Measurements from ENCODE around the gene HADHB.

DNA sequence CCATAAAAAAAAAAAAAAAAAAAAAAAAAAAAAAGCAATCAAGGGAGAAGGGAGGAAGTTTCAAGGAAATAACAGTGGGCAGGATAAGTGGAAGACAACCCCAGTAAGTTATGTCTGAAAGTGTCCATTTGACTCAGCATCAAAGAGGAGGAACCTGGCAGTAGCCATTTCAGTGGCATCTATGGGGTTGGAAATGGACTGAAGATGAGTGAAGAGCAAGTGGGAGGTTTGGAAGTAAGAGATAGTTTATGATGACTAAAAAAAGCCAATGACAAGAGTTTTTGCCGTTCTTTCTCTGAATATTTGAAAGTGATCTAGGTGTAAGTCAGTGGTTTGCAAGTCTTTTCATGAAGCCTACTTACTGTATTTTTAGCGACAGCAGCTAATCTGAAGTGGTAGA is 92.0 kb downstream of the HADHB start:
- no peak for TF ChIP-seq CTCF (IDR thresholded peaks at IDR 0.05)
- no peak for TF ChIP-seq ZFX (IDR thresholded peaks at IDR 0.05; ENCODE audit: borderline replicate concordance)
